HL-60 (cell line): ENCODE data around the gene TNFAIP2.

Experiments
- DNase-seq, 2 experiments: peaks; one replicate each; pipeline ENCODE4 v3.0.0-alpha.2; 2010 to 2020; ENCODE audit warnings: low read depth in 1 of 2, low spot score in 1 of 2
- H3K27ac ChIP-seq: fragments of 250-450 bp; sonication (Bioruptor Pico); replicated peaks from 2 replicates; pipeline ENCODE4 v1.5.1; 2020; ENCODE audit warnings: mild to moderate bottlenecking, moderate library complexity
- H3K27me3 ChIP-seq: fragments of 250-450 bp; sonication (Bioruptor Pico); 2 replicates; pipeline ENCODE4 v1.5.1; 2021; ENCODE audit warnings: mild to moderate bottlenecking, moderate library complexity; ENCODE audit not compliant: insufficient read depth, poor library complexity, severe bottlenecking
- H3K4me3 ChIP-seq: replicated peaks from 2 replicates; pipeline ENCODE4 v1.5.1; 2011; ENCODE audit warnings: mild to moderate bottlenecking, control low read depth, low read length; ENCODE audit not compliant: insufficient read depth
- GABPA ChIP-seq: IDR thresholded peaks from 2 replicates; pipeline ENCODE4 v1.6.1; 2012; ENCODE audit warnings: low read depth
- POLR2AphosphoS5 ChIP-seq: IDR thresholded peaks from 2 replicates; pipeline ENCODE4 v1.6.1; 2012; ENCODE audit warnings: low read depth
- SPI1 ChIP-seq: IDR thresholded peaks from 2 replicates; pipeline ENCODE4 v1.6.1; 2012; ENCODE audit warnings: low read depth, mild to moderate bottlenecking, borderline replicate concordance
- TF ChIP-seq, protein P1 (sequence below): IDR thresholded peaks from 2 replicates; pipeline ENCODE4 v1.6.1; 2012; ENCODE audit warnings: low read depth; ENCODE audit not compliant: insufficient replicate concordance
- TF ChIP-seq, protein P2 (sequence below): IDR thresholded peaks from one replicate; pipeline ENCODE4 v1.5.1; 2011; ENCODE audit warnings: low read length, control low read depth, inconsistent platforms; ENCODE audit not compliant: insufficient read depth

Gene TNFAIP2

DNA sequence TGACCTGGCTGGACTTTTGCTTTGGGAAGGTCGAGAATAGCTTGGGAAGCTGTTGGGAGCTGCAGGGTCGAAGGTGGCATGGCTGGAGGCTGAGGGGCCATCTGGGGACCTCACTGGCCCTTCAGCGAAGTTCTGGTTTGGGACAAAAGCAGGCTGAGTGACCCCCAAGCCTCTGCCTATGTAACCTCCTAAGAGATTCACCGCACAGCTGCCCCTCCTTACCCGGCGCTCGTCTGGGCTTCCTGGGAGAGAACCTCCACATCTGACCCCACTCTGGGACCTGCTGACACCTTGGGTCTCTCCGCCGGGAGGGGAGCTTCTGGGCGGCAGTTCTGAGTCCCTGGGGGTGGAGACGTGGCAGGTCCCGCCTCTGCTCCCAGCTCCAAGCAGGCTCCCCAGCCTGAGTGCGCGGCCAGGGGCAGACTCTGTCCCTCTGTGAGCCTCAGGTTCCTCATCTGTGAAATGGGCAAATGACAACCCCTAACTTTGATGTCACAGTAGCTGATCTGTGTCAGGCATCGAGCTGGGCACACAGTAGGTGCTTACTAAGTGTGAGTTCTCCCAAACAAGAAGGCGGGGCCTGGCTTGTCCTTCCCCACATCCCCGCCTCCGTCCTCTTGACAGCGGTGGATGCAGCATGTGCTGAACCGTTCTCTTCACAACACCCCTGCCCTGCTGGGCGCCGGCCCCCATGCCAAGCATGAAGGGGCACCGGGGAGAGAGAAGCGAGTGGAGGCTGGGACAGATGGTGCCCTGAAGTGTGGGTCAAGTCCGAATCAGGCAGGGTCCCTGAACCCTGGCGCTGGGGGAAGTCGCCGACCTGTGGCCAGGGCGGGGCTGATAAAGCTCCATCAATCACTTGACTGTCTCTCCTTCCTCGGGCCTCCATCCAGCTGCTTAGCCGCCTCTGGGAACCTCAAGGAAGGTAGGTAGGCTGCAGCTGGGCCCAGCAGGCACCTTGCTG, 25.0 kb upstream of the TNFAIP2 start:
- no peak for TF ChIP-seq POLR2AphosphoS5
- TF ChIP-seq GABPA = no peak
- TF ChIP-seq, protein P1, sequence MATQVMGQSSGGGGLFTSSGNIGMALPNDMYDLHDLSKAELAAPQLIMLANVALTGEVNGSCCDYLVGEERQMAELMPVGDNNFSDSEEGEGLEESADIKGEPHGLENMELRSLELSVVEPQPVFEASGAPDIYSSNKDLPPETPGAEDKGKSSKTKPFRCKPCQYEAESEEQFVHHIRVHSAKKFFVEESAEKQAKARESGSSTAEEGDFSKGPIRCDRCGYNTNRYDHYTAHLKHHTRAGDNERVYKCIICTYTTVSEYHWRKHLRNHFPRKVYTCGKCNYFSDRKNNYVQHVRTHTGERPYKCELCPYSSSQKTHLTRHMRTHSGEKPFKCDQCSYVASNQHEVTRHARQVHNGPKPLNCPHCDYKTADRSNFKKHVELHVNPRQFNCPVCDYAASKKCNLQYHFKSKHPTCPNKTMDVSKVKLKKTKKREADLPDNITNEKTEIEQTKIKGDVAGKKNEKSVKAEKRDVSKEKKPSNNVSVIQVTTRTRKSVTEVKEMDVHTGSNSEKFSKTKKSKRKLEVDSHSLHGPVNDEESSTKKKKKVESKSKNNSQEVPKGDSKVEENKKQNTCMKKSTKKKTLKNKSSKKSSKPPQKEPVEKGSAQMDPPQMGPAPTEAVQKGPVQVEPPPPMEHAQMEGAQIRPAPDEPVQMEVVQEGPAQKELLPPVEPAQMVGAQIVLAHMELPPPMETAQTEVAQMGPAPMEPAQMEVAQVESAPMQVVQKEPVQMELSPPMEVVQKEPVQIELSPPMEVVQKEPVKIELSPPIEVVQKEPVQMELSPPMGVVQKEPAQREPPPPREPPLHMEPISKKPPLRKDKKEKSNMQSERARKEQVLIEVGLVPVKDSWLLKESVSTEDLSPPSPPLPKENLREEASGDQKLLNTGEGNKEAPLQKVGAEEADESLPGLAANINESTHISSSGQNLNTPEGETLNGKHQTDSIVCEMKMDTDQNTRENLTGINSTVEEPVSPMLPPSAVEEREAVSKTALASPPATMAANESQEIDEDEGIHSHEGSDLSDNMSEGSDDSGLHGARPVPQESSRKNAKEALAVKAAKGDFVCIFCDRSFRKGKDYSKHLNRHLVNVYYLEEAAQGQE = no peak
- TF ChIP-seq, protein P2, sequence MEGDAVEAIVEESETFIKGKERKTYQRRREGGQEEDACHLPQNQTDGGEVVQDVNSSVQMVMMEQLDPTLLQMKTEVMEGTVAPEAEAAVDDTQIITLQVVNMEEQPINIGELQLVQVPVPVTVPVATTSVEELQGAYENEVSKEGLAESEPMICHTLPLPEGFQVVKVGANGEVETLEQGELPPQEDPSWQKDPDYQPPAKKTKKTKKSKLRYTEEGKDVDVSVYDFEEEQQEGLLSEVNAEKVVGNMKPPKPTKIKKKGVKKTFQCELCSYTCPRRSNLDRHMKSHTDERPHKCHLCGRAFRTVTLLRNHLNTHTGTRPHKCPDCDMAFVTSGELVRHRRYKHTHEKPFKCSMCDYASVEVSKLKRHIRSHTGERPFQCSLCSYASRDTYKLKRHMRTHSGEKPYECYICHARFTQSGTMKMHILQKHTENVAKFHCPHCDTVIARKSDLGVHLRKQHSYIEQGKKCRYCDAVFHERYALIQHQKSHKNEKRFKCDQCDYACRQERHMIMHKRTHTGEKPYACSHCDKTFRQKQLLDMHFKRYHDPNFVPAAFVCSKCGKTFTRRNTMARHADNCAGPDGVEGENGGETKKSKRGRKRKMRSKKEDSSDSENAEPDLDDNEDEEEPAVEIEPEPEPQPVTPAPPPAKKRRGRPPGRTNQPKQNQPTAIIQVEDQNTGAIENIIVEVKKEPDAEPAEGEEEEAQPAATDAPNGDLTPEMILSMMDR = no peak
- TF ChIP-seq SPI1 = no peak
- DNase-seq = no peak
- Histone ChIP-seq H3K27me3 (peaks cover 11% of the 10 kb centered on the region), H3K4me3 (no peak overlapping the region), H3K27ac (no peak overlapping the region)

DNA sequence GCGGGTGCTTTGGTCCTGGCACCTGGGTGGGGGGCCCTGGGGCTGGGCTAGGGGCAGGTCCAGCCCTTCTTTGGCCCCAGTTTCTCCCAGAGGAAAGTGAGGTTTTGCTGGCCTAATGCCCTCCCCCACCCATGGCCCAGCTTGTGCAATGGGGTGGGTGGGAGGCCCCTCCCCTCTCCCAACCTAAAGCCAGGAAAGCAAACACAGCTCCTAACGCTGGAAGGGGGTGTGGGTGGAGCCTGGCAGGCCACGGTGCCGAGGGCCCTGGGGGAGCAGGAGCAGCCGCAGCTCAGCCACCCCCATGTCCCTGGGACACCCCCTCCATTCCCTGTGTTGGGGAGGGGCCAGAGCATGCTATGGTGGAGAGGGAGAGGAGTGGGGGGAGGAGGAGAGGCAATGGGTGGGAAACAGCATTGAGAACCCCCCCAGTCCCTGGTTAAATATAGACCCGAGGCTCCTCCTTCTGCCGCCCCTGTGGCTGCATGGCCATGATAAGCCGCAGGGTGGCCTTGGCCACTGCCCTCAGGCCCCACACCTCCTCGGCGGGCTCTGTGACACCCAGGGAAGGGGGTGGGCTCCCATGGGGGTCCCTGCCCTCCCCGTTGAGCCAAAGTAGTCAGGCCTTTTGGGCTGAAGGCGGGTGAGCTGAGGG, 24.1 kb upstream of the TNFAIP2 start:
- no peak for TF ChIP-seq GABPA
- no peak for TF ChIP-seq POLR2AphosphoS5
- TF ChIP-seq, protein P1 = no peak
- TF ChIP-seq SPI1 = no peak
- TF ChIP-seq, protein P2 = no peak
- Histone ChIP-seq H3K4me3 (no peak overlapping the region), H3K27ac (no peak overlapping the region), H3K27me3 (peaks cover 21% of the 10 kb centered on the region)
- no peak for DNase-seq

- no peak for DNase-seq
- TF ChIP-seq POLR2AphosphoS5 (no peak), SPI1 (no peak), GABPA (no peak)
- TF ChIP-seq, protein P2 = no peak
- TF ChIP-seq, protein P1 = no peak
- Histone ChIP-seq H3K27ac (no peak overlapping the region), H3K27me3 (peaks cover 27% of the 10 kb centered on the region), H3K4me3 (no peak overlapping the region)
These were observed 23.5 kb upstream of the TNFAIP2 start for GRCh38 chr14:103099733-103100280.
